ENCODE measurements around the gene RNF214.
A peak's percentile ranks its signal among the peaks of the same experiment; 100 is the strongest.

RNF214 gene

GRCh38 chr11:117295438-117296137 lies 63.1 kb downstream of the RNF214 start:
- Histone ChIP-seq H3K36me3 (ENCODE audit: control insufficient read depth in 1 of 2, insufficient read depth in 2 of 2, low read length in 2 of 2) (peaks cover 7 to 25% of the 10 kb centered on the region in 2 donors), H3K4me3 (ENCODE audit: low read depth in 1 of 2, low read length in 2 of 2) (no peak overlapping the region), H3K27me3 (ENCODE audit: low read depth, low read length) (no peaks in the 10 kb centered on the region), H3K9me3 (ENCODE audit: control insufficient read depth in 1 of 2, low read length in 2 of 2) (no peaks in the 10 kb centered on the region), H3K27ac (ENCODE audit: low read length) (no peak overlapping the region), H3K4me1 (ENCODE audit: control insufficient read depth in 1 of 2, insufficient read depth in 2 of 2, low read length in 2 of 2) (peaks cover 0 to 9% of the 10 kb centered on the region in 2 donors)

GRCh38 chr11:117296881-117297280 lies 64.4 kb downstream of the RNF214 start:
- Histone ChIP-seq H3K27ac (ENCODE audit: low read length) (no peak overlapping the region), H3K9me3 (ENCODE audit: control insufficient read depth in 1 of 2, low read length in 2 of 2) (no peaks in the 10 kb centered on the region), H3K36me3 (ENCODE audit: control insufficient read depth in 1 of 2, insufficient read depth in 2 of 2, low read length in 2 of 2) (peaks cover 0 to 12% of the 10 kb centered on the region in 2 donors), H3K4me3 (ENCODE audit: low read depth in 1 of 2, low read length in 2 of 2) (no peak overlapping the region), H3K27me3 (ENCODE audit: low read depth, low read length) (no peaks in the 10 kb centered on the region), H3K4me1 (ENCODE audit: control insufficient read depth in 1 of 2, insufficient read depth in 2 of 2, low read length in 2 of 2) (peaks cover 0 to 10% of the 10 kb centered on the region in 2 donors)

GRCh38 chr11:117298195-117298594 lies 65.7 kb downstream of the RNF214 start:
- no peak overlapping the region for H3K4me3 ChIP-seq (ENCODE audit: low read depth in 1 of 2, low read length in 2 of 2)
- H3K27me3 ChIP-seq (ENCODE audit: low read depth, low read length): no peaks in the 10 kb centered on the region
- no peak overlapping the region for H3K27ac ChIP-seq (ENCODE audit: low read length)
- peaks cover 0 to 7% of the 10 kb centered on the region in 2 donors for H3K36me3 ChIP-seq (ENCODE audit: control insufficient read depth in 1 of 2, insufficient read depth in 2 of 2, low read length in 2 of 2)
- H3K4me1 ChIP-seq (ENCODE audit: control insufficient read depth in 1 of 2, insufficient read depth in 2 of 2, low read length in 2 of 2): peaks cover 0 to 10% of the 10 kb centered on the region in 2 donors
- no peaks in the 10 kb centered on the region for H3K9me3 ChIP-seq (ENCODE audit: control insufficient read depth in 1 of 2, low read length in 2 of 2)

GRCh38 chr11:117299351-117300282 lies 67.1 kb downstream of the RNF214 start:
- Histone ChIP-seq H3K27me3 (ENCODE audit: low read depth, low read length) (no peaks in the 10 kb centered on the region), H3K4me1 (ENCODE audit: control insufficient read depth in 1 of 2, insufficient read depth in 2 of 2, low read length in 2 of 2) (peaks cover 0 to 10% of the 10 kb centered on the region in 2 donors), H3K27ac (ENCODE audit: low read length) (no peak overlapping the region), H3K4me3 (ENCODE audit: low read depth in 1 of 2, low read length in 2 of 2) (peak overlapping the region in 1 of 2 donors; percentile 37), H3K36me3 (ENCODE audit: control insufficient read depth in 1 of 2, insufficient read depth in 2 of 2, low read length in 2 of 2) (no peaks in the 10 kb centered on the region), H3K9me3 (ENCODE audit: control insufficient read depth in 1 of 2, low read length in 2 of 2) (no peaks in the 10 kb centered on the region)

GRCh38 chr11:117300283-117300663 lies 67.8 kb downstream of the RNF214 start:
- Histone ChIP-seq H3K27me3 (ENCODE audit: low read depth, low read length) (no peaks in the 10 kb centered on the region), H3K4me3 (ENCODE audit: low read depth in 1 of 2, low read length in 2 of 2) (peak overlapping the region in 1 of 2 donors; percentile 37), H3K9me3 (ENCODE audit: control insufficient read depth in 1 of 2, low read length in 2 of 2) (no peaks in the 10 kb centered on the region), H3K4me1 (ENCODE audit: control insufficient read depth in 1 of 2, insufficient read depth in 2 of 2, low read length in 2 of 2) (peaks cover 0 to 10% of the 10 kb centered on the region in 2 donors), H3K36me3 (ENCODE audit: control insufficient read depth in 1 of 2, insufficient read depth in 2 of 2, low read length in 2 of 2) (no peaks in the 10 kb centered on the region), H3K27ac (ENCODE audit: low read length) (no peak overlapping the region)

- no peak overlapping the region for H3K4me3 ChIP-seq (ENCODE audit: low read depth in 1 of 2, low read length in 2 of 2)
Observed at GRCh38 chr11:117300773-117301172, 68.3 kb downstream of the RNF214 start.

GRCh38 chr11:117302228-117302627 lies 69.8 kb downstream of the RNF214 start:
- no peak overlapping the region for H3K4me3 ChIP-seq (ENCODE audit: low read depth in 1 of 2, low read length in 2 of 2)
- H3K27me3 ChIP-seq (ENCODE audit: low read depth, low read length): no peaks in the 10 kb centered on the region

More at GRCh38 chr11:117300773-117301172, 68.3 kb downstream of the RNF214 start:
- no peaks in the 10 kb centered on the region for H3K27me3 ChIP-seq (ENCODE audit: low read depth, low read length)
- H3K9me3 ChIP-seq (ENCODE audit: control insufficient read depth in 1 of 2, low read length in 2 of 2): no peaks in the 10 kb centered on the region
- H3K27ac ChIP-seq (ENCODE audit: low read length): no peak overlapping the region
- H3K4me1 ChIP-seq (ENCODE audit: control insufficient read depth in 1 of 2, insufficient read depth in 2 of 2, low read length in 2 of 2): peaks cover 0 to 10% of the 10 kb centered on the region in 2 donors
- H3K36me3 ChIP-seq (ENCODE audit: control insufficient read depth in 1 of 2, insufficient read depth in 2 of 2, low read length in 2 of 2): no peaks in the 10 kb centered on the region

GRCh38 chr11:117303101-117303500 lies 70.6 kb downstream of the RNF214 start:
- Histone ChIP-seq H3K36me3 (ENCODE audit: control insufficient read depth in 1 of 2, insufficient read depth in 2 of 2, low read length in 2 of 2) (no peaks in the 10 kb centered on the region), H3K27ac (ENCODE audit: low read length) (no peak overlapping the region), H3K27me3 (ENCODE audit: low read depth, low read length) (no peaks in the 10 kb centered on the region)

More at GRCh38 chr11:117302228-117302627, 69.8 kb downstream of the RNF214 start:
- Histone ChIP-seq H3K9me3 (ENCODE audit: control insufficient read depth in 1 of 2, low read length in 2 of 2) (no peaks in the 10 kb centered on the region), H3K27ac (ENCODE audit: low read length) (no peak overlapping the region), H3K4me1 (ENCODE audit: control insufficient read depth in 1 of 2, insufficient read depth in 2 of 2, low read length in 2 of 2) (peaks cover 0 to 10% of the 10 kb centered on the region in 2 donors), H3K36me3 (ENCODE audit: control insufficient read depth in 1 of 2, insufficient read depth in 2 of 2, low read length in 2 of 2) (no peaks in the 10 kb centered on the region)

GRCh38 chr11:117303646-117304315 lies 71.3 kb downstream of the RNF214 start:
- Histone ChIP-seq H3K27me3 (ENCODE audit: low read depth, low read length) (no peaks in the 10 kb centered on the region), H3K9me3 (ENCODE audit: control insufficient read depth in 1 of 2, low read length in 2 of 2) (no peaks in the 10 kb centered on the region), H3K4me1 (ENCODE audit: control insufficient read depth in 1 of 2, insufficient read depth in 2 of 2, low read length in 2 of 2) (peaks cover 0 to 10% of the 10 kb centered on the region in 2 donors), H3K4me3 (ENCODE audit: low read depth in 1 of 2, low read length in 2 of 2) (no peak overlapping the region), H3K36me3 (ENCODE audit: control insufficient read depth in 1 of 2, insufficient read depth in 2 of 2, low read length in 2 of 2) (no peaks in the 10 kb centered on the region), H3K27ac (ENCODE audit: low read length) (no peak overlapping the region)

More at GRCh38 chr11:117303101-117303500, 70.6 kb downstream of the RNF214 start:
- no peaks in the 10 kb centered on the region for H3K9me3 ChIP-seq (ENCODE audit: control insufficient read depth in 1 of 2, low read length in 2 of 2)
- no peak overlapping the region for H3K4me3 ChIP-seq (ENCODE audit: low read depth in 1 of 2, low read length in 2 of 2)
- peaks cover 0 to 10% of the 10 kb centered on the region in 2 donors for H3K4me1 ChIP-seq (ENCODE audit: control insufficient read depth in 1 of 2, insufficient read depth in 2 of 2, low read length in 2 of 2)

GRCh38 chr11:117305145-117305544 lies 72.7 kb downstream of the RNF214 start:
- Histone ChIP-seq H3K4me1 (ENCODE audit: control insufficient read depth in 1 of 2, insufficient read depth in 2 of 2, low read length in 2 of 2) (peaks cover 0 to 5% of the 10 kb centered on the region in 2 donors), H3K4me3 (ENCODE audit: low read depth in 1 of 2, low read length in 2 of 2) (no peak overlapping the region), H3K36me3 (ENCODE audit: control insufficient read depth in 1 of 2, insufficient read depth in 2 of 2, low read length in 2 of 2) (no peaks in the 10 kb centered on the region), H3K9me3 (ENCODE audit: control insufficient read depth in 1 of 2, low read length in 2 of 2) (no peaks in the 10 kb centered on the region), H3K27ac (ENCODE audit: low read length) (no peak overlapping the region), H3K27me3 (ENCODE audit: low read depth, low read length) (no peaks in the 10 kb centered on the region)

- no peak overlapping the region for H3K27ac ChIP-seq (ENCODE audit: low read length)
- H3K36me3 ChIP-seq (ENCODE audit: control insufficient read depth in 1 of 2, insufficient read depth in 2 of 2, low read length in 2 of 2): no peaks in the 10 kb centered on the region
- H3K4me1 ChIP-seq (ENCODE audit: control insufficient read depth in 1 of 2, insufficient read depth in 2 of 2, low read length in 2 of 2): peaks cover 0 to 5% of the 10 kb centered on the region in 2 donors
- no peak overlapping the region for H3K4me3 ChIP-seq (ENCODE audit: low read depth in 1 of 2, low read length in 2 of 2)
- no peaks in the 10 kb centered on the region for H3K9me3 ChIP-seq (ENCODE audit: control insufficient read depth in 1 of 2, low read length in 2 of 2)
- no peaks in the 10 kb centered on the region for H3K27me3 ChIP-seq (ENCODE audit: low read depth, low read length)
Observed at GRCh38 chr11:117309310-117309709, 76.8 kb downstream of the RNF214 start.
